Naive thymus-derived CD4-positive, alpha-beta T cell (primary cell): Measurements from ENCODE around the gene CFAP99. TPM values are rescaled to one million over a fixed set of nuclear protein-coding genes. Genes with fewer than 3 reads are reported as not detected.

Experiments used
- ATAC-seq: fragments of 150-1000 bp; cut with Tn5 transposase; 2 replicates; pipeline ENCODE4 v1.10.0; 2021; ENCODE audit warnings: mild to moderate bottlenecking, moderate library complexity
- CTCF ChIA-PET: fragments of 350-600 bp; sonication (Branson Sonifier 250); formaldehyde crosslinking; loops from one replicate; lab custom pipeline; 2021; ENCODE audit warnings: antibody characterized with exemption; lab: Charles Lee
- POLR2A ChIA-PET: fragments of 350-600 bp; sonication (Branson Sonifier 250); formaldehyde crosslinking; loops from one replicate; lab custom pipeline; 2021; ENCODE audit warnings: antibody characterized with exemption, inconsistent platforms; lab: Charles Lee
- DNase-seq, 9 donors: peaks; one replicate each; pipeline versions ENCODE4 v3.0.0 to v3.0.0-alpha.2; 2020 to 2022; ENCODE audit warnings: mixed read lengths in 1 of 9
- H3K27ac ChIP-seq: one replicate; pipeline ENCODE4 v1.7.0; 2013; ENCODE audit warnings: mild to moderate bottlenecking, low read depth, low read length, moderate library complexity
- H3K27me3 ChIP-seq, 2 donors: one replicate each; pipeline ENCODE4 v1.7.0; 2013; ENCODE audit warnings: low read length in 2 of 2, mild to moderate bottlenecking in 2 of 2, moderate library complexity in 2 of 2; ENCODE audit not compliant: control insufficient read depth in 2 of 2, insufficient read depth in 2 of 2
- H3K36me3 ChIP-seq, 3 experiments: 1 replicate in 2 of 3; 2 replicates in 1 of 3; pipeline ENCODE4 v1.7.0; 2013; ENCODE audit warnings: low read length in 3 of 3, mild to moderate bottlenecking in 3 of 3, moderate library complexity in 1 of 3; ENCODE audit not compliant: insufficient read depth in 3 of 3, control insufficient read depth in 2 of 3
- H3K4me1 ChIP-seq, 2 donors: one replicate each; pipeline ENCODE4 v1.7.0; 2013; ENCODE audit warnings: low read length in 2 of 2, mild to moderate bottlenecking in 2 of 2, moderate library complexity in 1 of 2; ENCODE audit not compliant: control insufficient read depth in 2 of 2, insufficient read depth in 2 of 2
- H3K4me3 ChIP-seq: 2 replicates; pipeline ENCODE4 v1.7.0; 2013; ENCODE audit warnings: mild to moderate bottlenecking, low read length
- H3K9me3 ChIP-seq, 3 experiments: 1 replicate in 2 of 3; 2 replicates in 1 of 3; pipeline ENCODE4 v1.7.0; 2013; ENCODE audit warnings: low read length in 3 of 3; ENCODE audit not compliant: control insufficient read depth in 2 of 3
- H3K27ac Mint-ChIP-seq, 9 donors: one replicate each; pipeline ENCODE4 v1.8.0; 2020 to 2022; ENCODE audit warnings: mixed read lengths in 9 of 9, mild to moderate bottlenecking in 8 of 9, moderate library complexity in 5 of 9, inconsistent platforms in 2 of 9
- H3K27me3 Mint-ChIP-seq, 5 donors: one replicate each; pipeline ENCODE4 v1.8.0; 2021 to 2022; ENCODE audit warnings: mixed read lengths in 5 of 5, mild to moderate bottlenecking in 1 of 5
- H3K36me3 Mint-ChIP-seq, 5 donors: one replicate each; pipeline ENCODE4 v1.8.0; 2020 to 2022; ENCODE audit warnings: mixed read lengths in 5 of 5, mild to moderate bottlenecking in 3 of 5, inconsistent platforms in 1 of 5
- H3K4me1 Mint-ChIP-seq, 7 donors: one replicate each; pipeline ENCODE4 v1.8.0; 2020 to 2022; ENCODE audit warnings: mixed read lengths in 7 of 7, mild to moderate bottlenecking in 3 of 7, inconsistent platforms in 1 of 7
- H3K4me3 Mint-ChIP-seq, 10 donors: one replicate each; pipeline ENCODE4 v1.8.0; 2020 to 2022; ENCODE audit warnings: mild to moderate bottlenecking in 10 of 10, mixed read lengths in 10 of 10, moderate library complexity in 6 of 10, inconsistent platforms in 2 of 10
- H3K9me3 Mint-ChIP-seq, 11 donors: one replicate each; pipeline ENCODE4 v1.8.0; 2020 to 2022; ENCODE audit warnings: mixed read lengths in 11 of 11, mild to moderate bottlenecking in 4 of 11, inconsistent platforms in 1 of 11, moderate library complexity in 1 of 11
- intact Hi-C, 2 donors: fragments of 100-400 bp; cut with micrococcal nuclease; formaldehyde crosslinking; loops; one replicate each; pipeline ENCODE4 v1.15.1; 2023
- polyA plus RNA-seq, 2 donors: library from polyadenylated mRNA; unstranded; fragments of 300-500 nt; fragmentation: Illumina TruSeq; gene quantifications; one replicate each; pipeline ENCODE4 v1.2.3, GENCODE V29; 2021
- total RNA-seq, 6 experiments: library from RNA in 5 of 6; stranded (reverse) in 5 of 6; gene quantifications; 1 replicate in 5 of 6; 2 replicates in 1 of 6; pipeline ENCODE4 v1.2.3 and lab custom pipeline; 2021 to 2026

The CFAP99 gene
- total and polyA plus RNA-seq, 7 experiments from 2014 or later, result 0.12 to 0.27 TPM; not detected in 5

DNA sequence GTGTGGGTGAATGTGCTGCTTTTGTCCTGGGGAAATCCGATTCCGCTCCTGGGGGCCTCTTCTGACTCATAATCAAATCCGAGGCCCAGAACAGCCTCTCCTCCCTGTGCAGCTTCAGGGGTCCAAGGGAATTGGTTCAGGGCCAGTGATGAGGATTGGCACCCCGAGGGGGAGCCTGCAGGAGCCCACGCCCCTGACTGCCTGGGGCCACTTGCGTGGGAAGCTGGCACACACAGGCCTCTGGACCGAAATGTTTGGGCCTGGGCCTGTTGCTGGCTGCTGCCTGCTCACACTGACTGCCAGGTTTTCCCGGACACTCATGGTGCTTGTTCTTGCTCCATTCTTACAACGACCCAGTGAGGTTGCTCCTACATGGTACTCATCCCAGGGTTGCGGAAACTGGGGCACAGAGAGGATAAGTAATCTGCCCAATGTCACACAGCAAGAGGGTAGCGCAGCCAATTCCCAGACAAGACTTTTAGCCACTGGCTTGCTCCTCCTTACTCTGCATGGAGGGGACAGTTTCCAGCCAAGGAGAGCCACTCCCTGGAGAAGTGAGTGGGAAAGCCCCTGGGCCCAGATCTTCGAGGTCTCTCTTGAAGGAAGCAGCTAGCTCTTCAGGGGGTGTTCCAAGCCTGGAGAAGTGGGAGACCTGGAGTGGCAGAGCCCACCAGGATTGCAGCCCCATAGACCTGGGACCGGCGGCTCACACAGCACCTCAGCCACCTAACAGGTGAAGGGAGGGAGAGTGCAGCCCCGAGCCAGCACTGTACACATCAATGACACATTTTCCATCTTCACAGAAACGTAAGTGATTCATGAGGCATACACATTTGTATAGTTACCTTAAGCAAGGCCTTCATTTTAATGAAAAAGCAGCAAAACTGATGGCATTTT, 20.3 kb downstream of the CFAP99 start:
- no peaks in the 10 kb centered on the region for H3K9me3 Mint-ChIP-seq
- Histone ChIP-seq H3K9me3 (no peaks in the 10 kb centered on the region), H3K36me3 (no peaks in the 10 kb centered on the region), H3K27ac (no peak overlapping the region), H3K27me3 (no peaks in the 10 kb centered on the region), H3K4me1 (peaks cover 0 to 4% of the 10 kb centered on the region in 2 donors), H3K4me3 (no peak overlapping the region)
- H3K36me3 Mint-ChIP-seq, result no peaks in the 10 kb centered on the region
- no peak overlapping the region for H3K27ac Mint-ChIP-seq
- H3K4me1 Mint-ChIP-seq, result peaks cover 0 to 5% (median 3%) of the 10 kb centered on the region in 7 donors
- ATAC-seq (no peak), DNase-seq (no peak)
- ChIA-PET CTCF (interaction anchor here (0.6 kb wide), 2 partner anchors 240 to 563 kb away, joined by 3 read pairs; no protein-coding TSS in a partner anchor), POLR2A (no interaction called here)
- no peak overlapping the region for H3K4me3 Mint-ChIP-seq
- peaks cover 0 to under 1% (median 0%) of the 10 kb centered on the region in 5 donors for H3K27me3 Mint-ChIP-seq
- intact Hi-C loops, result no loop called here

DNA sequence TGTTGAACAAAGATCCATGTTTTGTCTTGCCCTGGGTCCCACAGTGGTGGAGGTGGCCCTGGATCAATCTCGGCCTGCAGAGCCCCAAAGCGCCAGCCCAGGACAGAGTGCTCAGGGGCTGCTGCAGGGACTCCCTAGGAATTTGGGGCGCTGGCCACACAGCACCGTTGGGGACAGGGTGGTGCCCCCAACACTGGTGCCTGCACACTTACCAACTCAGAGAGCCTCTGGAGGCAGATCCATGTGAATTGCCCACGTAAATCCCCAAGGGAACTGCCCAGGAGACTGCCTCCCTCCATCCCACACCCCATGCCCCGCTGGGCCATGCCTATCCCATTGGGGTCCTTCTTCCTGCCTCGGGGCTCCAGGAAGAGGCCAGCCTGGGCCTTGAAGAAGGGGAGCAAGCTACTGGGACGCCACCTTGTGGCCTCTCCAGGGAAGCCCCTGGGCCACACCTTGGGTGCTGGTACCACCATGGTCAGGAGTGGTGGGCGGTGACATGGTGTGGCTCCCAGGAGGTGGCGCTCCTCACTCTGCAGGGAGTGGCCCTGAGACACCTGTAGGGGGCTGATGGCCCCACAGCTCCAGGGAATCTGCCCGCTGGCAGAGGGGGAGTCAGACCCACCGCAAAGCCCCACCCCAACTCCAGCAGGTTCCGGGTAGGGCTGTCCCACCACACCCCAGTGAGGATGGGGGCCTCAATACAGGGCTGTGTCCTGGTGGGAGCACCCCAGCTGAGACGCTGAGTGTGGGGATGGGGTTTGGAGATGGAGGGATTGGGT, 22.8 kb downstream of the CFAP99 start:
- ChIA-PET POLR2A (no interaction called here), CTCF (interaction anchor here (0.7 to 1.2 kb wide), 6 partner anchors 10 to 557 kb away, joined by 3 to 6 read pairs (median 4); no protein-coding TSS in a partner anchor)
- Histone ChIP-seq H3K4me1 (peaks cover 0 to 4% of the 10 kb centered on the region in 2 donors), H3K27ac (no peak overlapping the region), H3K36me3 (no peaks in the 10 kb centered on the region), H3K9me3 (no peaks in the 10 kb centered on the region), H3K27me3 (no peaks in the 10 kb centered on the region), H3K4me3 (no peak overlapping the region)
- Mint-ChIP-seq H3K4me1 (peaks cover 0 to 5% (median 3%) of the 10 kb centered on the region in 7 donors), H3K9me3 (no peaks in the 10 kb centered on the region), H3K27me3 (no peaks in the 10 kb centered on the region), H3K4me3 (no peak overlapping the region), H3K36me3 (no peaks in the 10 kb centered on the region), H3K27ac (peak overlapping the region in 2 of 9 donors; percentile 4 to 20)
- DNase-seq, result peak; percentile 41 to 69 (median 57)
- ATAC-seq, result peak; percentile 96
- intact Hi-C loops, result loop anchor here (1.0 to 2.0 kb wide), 4 partner anchors 21 to 221 kb away; partner anchors contain the start of genes CFAP99 (in 2 of the 2) and ZFYVE28 (in 2 of the 2)

DNA sequence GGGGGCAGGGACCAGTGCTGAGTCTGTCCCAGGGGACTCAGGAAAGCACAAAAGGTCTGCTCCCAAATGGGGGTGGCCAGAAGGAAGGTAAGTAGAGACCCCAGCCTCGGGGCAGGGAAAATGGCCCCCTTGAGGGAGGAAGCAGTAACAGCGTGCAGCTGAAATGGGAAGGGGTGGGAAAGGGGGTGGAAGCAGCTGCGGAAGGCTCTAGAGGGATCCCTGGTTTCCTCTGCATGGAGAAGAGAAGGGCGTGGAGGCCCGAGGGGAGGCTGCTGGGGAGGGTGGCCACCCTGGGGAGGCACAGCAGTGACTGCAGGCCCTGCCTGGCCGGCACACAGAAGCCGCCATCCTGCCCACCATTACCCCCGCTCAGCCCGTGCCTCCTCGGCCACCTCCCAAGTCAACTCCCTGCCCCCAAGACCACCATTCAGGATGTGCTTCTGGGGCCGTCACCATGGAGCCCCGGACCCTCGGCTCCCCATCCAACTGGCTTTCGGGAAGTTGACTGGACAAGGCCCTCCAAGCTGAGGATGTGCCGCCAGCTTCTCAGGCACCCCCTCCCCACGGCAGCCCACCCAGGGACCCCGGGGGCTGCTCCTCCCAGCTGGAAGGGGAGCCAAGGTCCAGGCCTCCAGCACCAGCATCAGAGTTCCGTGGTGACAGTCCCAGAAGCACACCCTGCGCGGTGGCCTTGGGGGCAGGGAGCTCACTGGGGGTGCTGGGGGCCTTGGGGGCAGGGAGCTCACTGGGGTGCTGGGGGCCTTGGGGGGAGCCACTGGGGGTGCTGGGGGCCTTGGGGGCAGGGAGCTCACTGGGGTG, 23.6 kb downstream of the CFAP99 start:
- no peak overlapping the region for H3K4me3 Mint-ChIP-seq
- intact Hi-C loops, result no loop called here

DNA sequence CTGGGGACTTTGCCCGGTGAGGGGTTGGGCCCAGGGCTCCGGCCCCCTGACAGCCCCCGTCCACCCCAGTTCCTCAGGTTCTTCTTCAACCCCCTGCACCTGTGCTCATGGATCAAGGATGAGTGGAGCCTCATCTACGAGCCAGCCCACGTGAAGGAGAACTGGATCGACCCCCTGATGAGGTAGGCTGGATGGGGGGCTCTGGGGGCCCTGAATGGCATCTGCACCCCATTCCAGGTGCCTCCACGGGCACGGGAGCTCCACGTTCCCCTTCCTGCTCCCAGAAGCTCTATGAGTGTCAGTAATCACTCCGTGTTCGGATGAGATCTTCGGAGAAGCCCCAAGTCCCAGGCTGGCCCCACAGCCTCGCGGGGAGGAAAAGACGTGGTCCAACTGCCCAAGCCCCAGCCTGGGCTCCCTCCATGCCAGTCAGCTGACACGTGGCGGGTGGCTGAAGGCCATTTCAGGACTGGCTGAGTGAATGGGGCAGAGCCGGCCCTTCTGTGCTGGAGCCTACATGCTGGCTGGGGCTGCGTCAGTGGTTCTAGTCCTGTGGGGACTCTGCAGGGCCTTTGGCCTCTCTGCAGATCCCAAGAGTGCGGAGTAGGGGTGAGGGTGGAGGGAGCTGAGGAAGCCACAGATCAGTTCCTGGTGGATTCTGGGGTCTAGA, 24.4 kb downstream of the CFAP99 start:
- Histone ChIP-seq H3K36me3 (no peaks in the 10 kb centered on the region), H3K4me1 (peaks cover 0 to 4% of the 10 kb centered on the region in 2 donors), H3K27me3 (no peaks in the 10 kb centered on the region), H3K4me3 (no peak overlapping the region), H3K27ac (no peak overlapping the region), H3K9me3 (no peaks in the 10 kb centered on the region)
- ChIA-PET POLR2A (no interaction called here), CTCF (interaction anchor here (0.6 kb wide), 1 partner anchor 30 kb away, joined by 3 read pairs; no protein-coding TSS in a partner anchor)
- intact Hi-C loops, result no loop called here
- Mint-ChIP-seq H3K4me3 (no peak overlapping the region), H3K9me3 (no peaks in the 10 kb centered on the region), H3K36me3 (no peaks in the 10 kb centered on the region), H3K27ac (no peak overlapping the region), H3K27me3 (no peaks in the 10 kb centered on the region), H3K4me1 (peaks cover 0 to 5% (median 3%) of the 10 kb centered on the region in 7 donors)
- no peak for DNase-seq
- ATAC-seq, result no peak

More for the DNA sequence above, 23.6 kb downstream of the CFAP99 start:
- Mint-ChIP-seq H3K36me3 (no peaks in the 10 kb centered on the region), H3K4me1 (peaks cover 0 to 5% (median 3%) of the 10 kb centered on the region in 7 donors), H3K27ac (no peak overlapping the region), H3K9me3 (no peaks in the 10 kb centered on the region), H3K27me3 (no peaks in the 10 kb centered on the region)
- Histone ChIP-seq H3K27ac (no peak overlapping the region), H3K4me3 (no peak overlapping the region), H3K4me1 (peaks cover 0 to 4% of the 10 kb centered on the region in 2 donors), H3K36me3 (no peaks in the 10 kb centered on the region), H3K27me3 (no peaks in the 10 kb centered on the region), H3K9me3 (no peaks in the 10 kb centered on the region)
- ATAC-seq, result no peak
- CTCF ChIA-PET, result interaction anchor here (0.6 to 1.2 kb wide), 3 partner anchors 30 to 223 kb away, joined by 3 to 6 read pairs (median 5); no protein-coding TSS in a partner anchor
- POLR2A ChIA-PET, result no interaction called here
- no peak for DNase-seq

DNA sequence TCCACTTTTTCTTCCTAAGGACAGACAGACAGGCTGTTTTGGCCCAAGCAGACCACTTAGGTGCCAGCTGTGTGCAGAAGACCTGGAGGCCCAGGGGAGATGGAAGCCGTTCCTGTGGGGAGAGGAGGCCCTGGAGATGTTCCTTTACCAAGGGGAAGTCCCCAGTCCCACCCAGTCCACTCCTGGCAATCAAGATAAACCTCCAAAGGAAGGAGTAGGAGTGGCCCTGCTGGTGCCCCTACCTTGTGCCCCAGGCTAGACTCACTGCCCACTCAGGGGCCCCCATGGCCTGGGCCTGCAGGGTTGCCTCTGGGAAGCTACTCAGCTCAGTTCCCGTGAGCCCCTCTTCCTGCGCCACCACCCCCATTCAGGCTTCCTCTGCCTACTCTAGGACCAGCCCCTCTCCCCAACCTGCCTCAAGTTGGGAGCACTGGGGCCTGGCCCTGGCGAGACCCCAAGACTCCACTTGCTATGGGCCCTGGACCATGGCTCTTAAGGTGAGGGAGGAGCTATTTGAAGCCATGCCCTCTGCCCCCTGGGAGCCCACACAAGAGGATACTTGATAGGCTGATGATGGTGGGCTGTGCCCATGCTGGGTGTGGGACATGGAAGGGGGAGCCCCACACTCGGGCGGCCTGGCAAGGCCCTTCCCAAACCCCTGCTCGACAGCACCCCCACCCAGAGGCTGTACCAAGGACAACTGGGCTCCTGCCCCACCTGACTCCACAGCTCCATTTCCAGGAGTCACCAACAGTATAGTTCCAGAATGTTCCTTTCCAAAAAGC, 25.4 kb downstream of the CFAP99 start:
- intact Hi-C loops, result no loop called here
- H3K9me3 ChIP-seq, result no peaks in the 10 kb centered on the region
- DNase-seq (no peak), ATAC-seq (no peak)
- POLR2A ChIA-PET, result no interaction called here
- Mint-ChIP-seq H3K4me3 (no peak overlapping the region), H3K4me1 (peaks cover 0 to 5% (median 3%) of the 10 kb centered on the region in 7 donors), H3K27ac (no peak overlapping the region), H3K36me3 (no peaks in the 10 kb centered on the region), H3K9me3 (no peaks in the 10 kb centered on the region), H3K27me3 (no peaks in the 10 kb centered on the region)
- CTCF ChIA-PET, result interaction anchor here (0.8 kb wide), 1 partner anchor 200 kb away, joined by 3 read pairs; no protein-coding TSS in a partner anchor
- no peaks in the 10 kb centered on the region for H3K27me3 ChIP-seq
- H3K27ac ChIP-seq, result no peak overlapping the region
- no peaks in the 10 kb centered on the region for H3K36me3 ChIP-seq
- H3K4me1 ChIP-seq, result peaks cover 0 to 4% of the 10 kb centered on the region in 2 donors
- no peak overlapping the region for H3K4me3 ChIP-seq
